Measurements from ENCODE around the gene TANC2. TPM values are rescaled to one million over a fixed set of nuclear protein-coding genes. Genes with fewer than 3 reads are reported as not detected.

TANC2 gene
- total RNA-seq, 4 donors from 2014 or later, result 6.4 to 50.9 (median 20.1) TPM

Small RNAs within 50 kb of the gene (small RNA-seq; reads per million reads assigned to genes)
- gene MIR633, result 0 reads per million in 4 donors

Other genes with a start within 250 kb of the TANC2 start
- under 1 TPM in 1 of 4 donors, not detected in 3; 0.19 TPM for gene MARCHF10, start 157.9 kb upstream of the TANC2 start, total RNA-seq

Measured in gastroesophageal sphincter (tissue), 4 donors.